Heart right ventricle (tissue), 16 donors: ENCODE data around the gene ADGRG2. TPM values are rescaled to one million over a fixed set of nuclear protein-coding genes. Genes with fewer than 3 reads are reported as not detected.

Experiments used
- ATAC-seq, 8 donors: fragments of 200-7000 bp; cut with Tn5 transposase; one replicate each; pipeline ENCODE4 v1.9.1; 2020; ENCODE audit warnings: mild to moderate bottlenecking in 8 of 8, moderate library complexity in 8 of 8, moderate number of reproducible peaks in 1 of 8
- DNase-seq, 2 donors: peaks; one replicate each; pipeline ENCODE4 v3.0.0-alpha.2; 2020
- H3K27ac ChIP-seq, 10 donors: fragments of 200-600 bp; sonication (generic) in 2 of 10; one replicate each; pipeline versions ENCODE4 v1.5.0 to v1.8.0; 2020 to 2022; ENCODE audit warnings: mild to moderate bottlenecking in 3 of 10
- H3K27me3 ChIP-seq, 7 donors: fragments of 200-600 bp; one replicate each; pipeline ENCODE4 v1.8.0; 2021 to 2022; ENCODE audit warnings: mild to moderate bottlenecking in 2 of 7
- H3K36me3 ChIP-seq, 9 donors: fragments of 200-600 bp; sonication (generic) in 1 of 9; one replicate each; pipeline versions ENCODE4 v1.5.0 to v1.8.0; 2020 to 2022; ENCODE audit warnings: mild to moderate bottlenecking in 2 of 9
- H3K4me1 ChIP-seq, 9 donors: fragments of 200-600 bp; sonication (generic) in 1 of 9; one replicate each; pipeline versions ENCODE4 v1.5.0 to v1.8.0; 2020 to 2022; ENCODE audit warnings: mild to moderate bottlenecking in 4 of 9
- H3K4me3 ChIP-seq, 10 donors: fragments of 200-600 bp; sonication (generic) in 2 of 10; one replicate each; pipeline versions ENCODE4 v1.5.0 to v1.8.0; 2020 to 2022; ENCODE audit warnings: mild to moderate bottlenecking in 7 of 10, moderate library complexity in 2 of 10
- H3K9me3 ChIP-seq, 11 donors: fragments of 200-600 bp in 10 of 11; sonication (generic) in 2 of 11; one replicate each; pipeline versions ENCODE4 v1.5.0 to v1.8.0; 2013 to 2022; ENCODE audit warnings: mild to moderate bottlenecking in 2 of 11, control low read depth in 1 of 11, moderate library complexity in 1 of 11
- CTCF ChIP-seq, 9 donors: fragments of 200-600 bp; sonication (generic) in 2 of 9; IDR thresholded peaks; one replicate each; pipeline versions ENCODE4 v1.5.0 to v1.8.0; 2021 to 2022; ENCODE audit warnings: antibody characterized with exemption in 9 of 9, mild to moderate bottlenecking in 5 of 9, moderate library complexity in 1 of 9
- WGBS, 2 donors: extraction: QIAGEN DNeasy Blood & Tissue Kit; methylation state at CpG; one replicate each; pipeline ENCODE4 v1.1.7; 2013; ENCODE audit warnings: inconsistent platforms in 1 of 2; 5-methylcytosine and 5-hydroxymethylcytosine counted together
- intact Hi-C, 10 donors: fragments of 100-400 bp; cut with DNase I; formaldehyde crosslinking; loops; one replicate each; pipeline versions ENCODE4 v1.11.1 to v1.14.2; 2022
- polyA plus RNA-seq, 2 donors: library from polyadenylated mRNA; stranded (reverse); fragments of 200-250 nt; gene quantifications; one replicate each; pipeline ENCODE4 v1.2.3, GENCODE V29; 2013
- total RNA-seq, 10 donors: library from RNA; stranded (reverse); fragmentation: NEBNext Ultra II Directional in 3 of 10; extraction: Animal tissue kit (Norgen Biotek cat#: 25700) in 3 of 10; gene quantifications; one replicate each; pipeline versions ENCODE4 v1.2.1 to v1.2.4, GENCODE V29; 2021 to 2023
- donor health status: Arrhythmogenic right ventricular cardiomyopathy.
- donor health status: ischemic (EF 13 %, LVEDD 7.1; RV severe dilation, severe dysfunction).
- donor health status: healthy with polysubstance abuse.
- donor health status: DM: no; HTN: yes; CAD: no.
- donor health status: DM: no; HTN: no; CAD: no.
- donor health status: ischemic (EF 25% LVEDD 6.9; RV normal size, moderate dysfunction).
- donor health status: ischemic (EF 25% LVEDD 5.7; RV mildly dilated, moderate dysfunction).
- donor health status: healthy.
- donor health status: DM: yes; HTN: yes; CAD: no.
- donor health status: Ischemic cardiomyopathy.
- donor health status: ischemic (EF 35%, LVEDD 5.7; RV mildly dilated, moderate dysfunction).
- donor health status: nonischemic (EF 11% LVEDD 7.7; RV severe dilation, severe dysfunction).
- donor health status: DM: yes; HTN: yes; CAD: no.
- donor health status: PGD.
- donor health status: ischemic (EF 29% LVEDD 5.4; RV normal size, mild dysfunction).
- donor health status: nonischemic (EF 23%, LVEDD 6.1; RV moderate dilation, normal function).

Gene ADGRG2
- total and polyA plus RNA-seq, 12 donors = 0.11 to 0.62 (median 0.27) TPM

- DNase-seq (no peak), ATAC-seq (no peak)
- no peak overlapping the region for H3K4me3 ChIP-seq
- no peak for TF ChIP-seq CTCF (IDR thresholded peaks at IDR 0.05)
- intact Hi-C loops = no loop called here
- peaks cover 0 to 54% (median 0%) of the 10 kb centered on the region in 9 donors for H3K36me3 ChIP-seq
- H3K9me3 ChIP-seq = no peaks in the 10 kb centered on the region
- no peak overlapping the region for H3K27ac ChIP-seq
- H3K4me1 ChIP-seq = no peaks in the 10 kb centered on the region
- H3K27me3 ChIP-seq = no peaks in the 10 kb centered on the region
- WGBS, 2 donors = 97 to 98% methylated on average over 4 of the region's 4 CpGs
Measured at GRCh38 chrX:18946611-18947010, 175.7 kb downstream of the ADGRG2 start.

- ATAC-seq (no peak), DNase-seq (no peak)
- Histone ChIP-seq H3K4me1 (no peaks in the 10 kb centered on the region), H3K9me3 (no peaks in the 10 kb centered on the region), H3K36me3 (peaks cover 0 to 54% (median 0%) of the 10 kb centered on the region in 9 donors), H3K4me3 (no peak overlapping the region), H3K27me3 (no peaks in the 10 kb centered on the region), H3K27ac (no peak overlapping the region)
- WGBS, 2 donors = 98 to 99% methylated on average over 6 of the region's 6 CpGs
- no peak for TF ChIP-seq CTCF (IDR thresholded peaks at IDR 0.05)
- intact Hi-C loops = no loop called here
Measured at GRCh38 chrX:18946157-18946556, 176.1 kb downstream of the ADGRG2 start.

GRCh38 chrX:18945483-18945882, 176.8 kb downstream of the ADGRG2 start:
- intact Hi-C loops = no loop called here
- H3K36me3 ChIP-seq = peaks cover 0 to 57% (median 0%) of the 10 kb centered on the region in 9 donors
- 60 to 75% methylated on average over 2 of the region's 2 CpGs for WGBS, 2 donors

GRCh38 chrX:18944482-18944881, 177.8 kb downstream of the ADGRG2 start:
- no peak overlapping the region for H3K27ac ChIP-seq
- no peak for DNase-seq

More at GRCh38 chrX:18945483-18945882, 176.8 kb downstream of the ADGRG2 start:
- no peak overlapping the region for H3K4me3 ChIP-seq
- H3K27me3 ChIP-seq = no peaks in the 10 kb centered on the region
- no peaks in the 10 kb centered on the region for H3K4me1 ChIP-seq
- no peaks in the 10 kb centered on the region for H3K9me3 ChIP-seq
- no peak for ATAC-seq
- no peak for TF ChIP-seq CTCF (IDR thresholded peaks at IDR 0.05)
- no peak overlapping the region for H3K27ac ChIP-seq
- no peak for DNase-seq

More at GRCh38 chrX:18944482-18944881, 177.8 kb downstream of the ADGRG2 start:
- Histone ChIP-seq H3K9me3 (no peaks in the 10 kb centered on the region), H3K36me3 (peaks cover 0 to 57% (median 0%) of the 10 kb centered on the region in 9 donors), H3K27me3 (no peaks in the 10 kb centered on the region), H3K4me1 (no peaks in the 10 kb centered on the region), H3K4me3 (no peak overlapping the region)
- intact Hi-C loops = no loop called here
- ATAC-seq = no peak
- TF ChIP-seq CTCF (IDR thresholded peaks at IDR 0.05) = no peak
- 61 to 78% methylated on average over 4 of the region's 4 CpGs for WGBS, 2 donors
